ENCODE data around the gene GPR15LG. TPM values are rescaled to one million over a fixed set of nuclear protein-coding genes. Genes with fewer than 3 reads are reported as not detected.
A peak's percentile ranks its signal among the peaks of the same experiment; 100 is the strongest.

GPR15LG gene
- total and polyA plus RNA-seq, 2 experiments from 2014 or later = 0.45 to 2.6 TPM

- peak; percentile 56 for DNase-seq (ENCODE audit: low spot score)
- Histone ChIP-seq H3K4me3 (peak within 1 kb of the TSS; percentile 33), H3K36me3 (replicated peaks; ENCODE audit: insufficient read depth, low read depth) (no peaks in the 10 kb centered on the region), H3K27me3 (peaks cover 66% of the 10 kb centered on the region), H4K20me1 (ENCODE audit: insufficient read depth, poor library complexity, severe bottlenecking) (no peaks in the 10 kb centered on the region), H3K4me1 (ENCODE audit: insufficient read depth) (no peaks in the 10 kb centered on the region), H3K9me3 (ENCODE audit: low read depth) (no peaks in the 10 kb centered on the region), H3K27ac (no peak within 1 kb of the TSS), H2AFZ (peak within 1 kb of the TSS; percentile 63), H3K79me2 (no peaks in the 10 kb centered on the region), H3K4me2 (peak within 1 kb of the TSS; percentile 97), H3K9me2 (replicated peaks; ENCODE audit: insufficient read depth) (no peaks in the 10 kb centered on the region)
- peak; percentile 47 for TF ChIP-seq EZH2 (IDR thresholded peaks at IDR 0.05; ENCODE audit: borderline replicate concordance)
- TF ChIP-seq CTCF (IDR thresholded peaks at IDR 0.05; ENCODE audit: poor library complexity) = no peak
- TF ChIP-seq EZH2phosphoT487 (IDR thresholded peaks at IDR 0.05; ENCODE audit: low read depth, severe bottlenecking, unreplicated experiment) = no peak
- WGBS (ENCODE audit: low lambda C conversion rate, missing lambda C conversion rate) = 3% methylated on average over 30 of the region's 61 CpGs
Observed at GRCh38 chr10:84194424-84195043, 20.9 kb downstream of the GPR15LG start, which contains the start of gene CDHR1. Gene CDHR1 (plus strand): TSS chr10:84194537. CDS start chr10:84194761, 224 bp downstream.

- H3K36me3 ChIP-seq (replicated peaks; ENCODE audit: insufficient read depth, low read depth) = no peaks in the 10 kb centered on the region
- no peaks in the 10 kb centered on the region for H4K20me1 ChIP-seq (ENCODE audit: insufficient read depth, poor library complexity, severe bottlenecking)
- no peaks in the 10 kb centered on the region for H3K9me2 ChIP-seq (replicated peaks; ENCODE audit: insufficient read depth)
- peaks cover 66% of the 10 kb centered on the region for H3K27me3 ChIP-seq
- no peak overlapping the region for H2AFZ ChIP-seq
- TF ChIP-seq EZH2 (IDR thresholded peaks at IDR 0.05; ENCODE audit: borderline replicate concordance) (no peak), CTCF (IDR thresholded peaks at IDR 0.05; ENCODE audit: poor library complexity) (no peak), EZH2phosphoT487 (IDR thresholded peaks at IDR 0.05; ENCODE audit: low read depth, severe bottlenecking, unreplicated experiment) (no peak)
- no peak for DNase-seq (ENCODE audit: low spot score)
- no peak overlapping the region for H3K27ac ChIP-seq
- no peaks in the 10 kb centered on the region for H3K9me3 ChIP-seq (ENCODE audit: low read depth)
- no peaks in the 10 kb centered on the region for H3K4me1 ChIP-seq (ENCODE audit: insufficient read depth)
- H3K4me3 ChIP-seq = no peak overlapping the region
- H3K4me2 ChIP-seq = peak overlapping the region; percentile 97
- 53% methylated on average over 36 of the region's 43 CpGs for WGBS (ENCODE audit: low lambda C conversion rate, missing lambda C conversion rate)
- no peaks in the 10 kb centered on the region for H3K79me2 ChIP-seq
Observed at GRCh38 chr10:84195044-84195830, 21.6 kb downstream of the GPR15LG start.

DNA sequence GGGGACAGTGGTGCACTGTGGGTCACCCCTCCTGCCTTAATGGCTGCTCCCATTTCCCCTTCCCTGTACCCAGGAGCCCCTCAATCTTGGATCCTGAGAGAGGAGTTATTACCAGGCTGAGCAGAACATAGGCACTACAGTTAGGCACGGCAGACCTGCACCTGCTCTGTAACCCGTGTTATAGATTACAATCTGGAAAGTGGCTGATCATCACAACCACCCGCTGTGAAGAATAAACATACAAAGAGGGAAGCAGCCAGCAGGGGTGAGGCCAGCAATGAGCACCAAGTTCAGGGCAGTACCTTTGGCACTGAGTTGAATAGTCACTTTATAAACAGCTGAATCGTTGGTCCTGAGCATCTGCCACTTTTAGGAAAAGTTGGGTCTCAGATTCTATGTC is 22.5 kb downstream of the GPR15LG start:
- no peak overlapping the region for H3K4me2 ChIP-seq

More for the DNA sequence above, 22.5 kb downstream of the GPR15LG start:
- DNase-seq (ENCODE audit: low spot score) = no peak
- Histone ChIP-seq H3K36me3 (replicated peaks; ENCODE audit: insufficient read depth, low read depth) (no peaks in the 10 kb centered on the region), H4K20me1 (ENCODE audit: insufficient read depth, poor library complexity, severe bottlenecking) (no peaks in the 10 kb centered on the region), H3K4me1 (ENCODE audit: insufficient read depth) (no peaks in the 10 kb centered on the region), H2AFZ (no peak overlapping the region), H3K9me3 (ENCODE audit: low read depth) (no peaks in the 10 kb centered on the region), H3K4me3 (no peak overlapping the region), H3K9me2 (replicated peaks; ENCODE audit: insufficient read depth) (no peaks in the 10 kb centered on the region), H3K27me3 (peaks cover 66% of the 10 kb centered on the region), H3K27ac (no peak overlapping the region), H3K79me2 (no peaks in the 10 kb centered on the region)
- TF ChIP-seq CTCF (IDR thresholded peaks at IDR 0.05; ENCODE audit: poor library complexity) (no peak), EZH2phosphoT487 (IDR thresholded peaks at IDR 0.05; ENCODE audit: low read depth, severe bottlenecking, unreplicated experiment) (no peak), EZH2 (IDR thresholded peaks at IDR 0.05; ENCODE audit: borderline replicate concordance) (no peak)
- WGBS (ENCODE audit: low lambda C conversion rate, missing lambda C conversion rate) = 37% methylated on average over 4 of the region's 4 CpGs
